C4-2B (cell line): ENCODE data around the gene SORL1.
"Not testable (repeated sequence)": the region's sequence is repeated elsewhere in the genome, so short reads cannot be mapped to it uniquely, and the experiment has no call there.

Experiments
- H3K27ac ChIP-seq: fragments of 450-650 bp; 2 replicates; pipeline ENCODE4 v1.5.1; 2017
- CTCF ChIP-seq: fragments of 450-650 bp; conservative IDR thresholded peaks from 2 replicates; pipeline ENCODE4 v1.5.1; 2017; ENCODE audit warnings: mild to moderate bottlenecking
- ZFX ChIP-seq: fragments of 450-650 bp; IDR thresholded peaks from 2 replicates; pipeline ENCODE4 v1.6.1; 2017

The SORL1 gene

GRCh38 chr11:121499405-121499804, 47.3 kb downstream of the SORL1 start:
- TF ChIP-seq CTCF (no peak), ZFX (no peak)
- H3K27ac ChIP-seq, result no peak overlapping the region

GRCh38 chr11:121500275-121500674, 48.2 kb downstream of the SORL1 start:
- no peak overlapping the region for H3K27ac ChIP-seq
- no peak for TF ChIP-seq CTCF
- no peak for TF ChIP-seq ZFX

GRCh38 chr11:121500717-121501116, 48.6 kb downstream of the SORL1 start:
- TF ChIP-seq CTCF (no peak), ZFX (no peak)
- H3K27ac ChIP-seq, result no peak overlapping the region

GRCh38 chr11:121503051-121503450, 50.9 kb downstream of the SORL1 start:
- TF ChIP-seq CTCF (no peak), ZFX (no peak)
- H3K27ac ChIP-seq, result no peak overlapping the region

GRCh38 chr11:121506237-121506636, 54.1 kb downstream of the SORL1 start:
- not testable (repeated sequence) for H3K27ac ChIP-seq

DNA sequence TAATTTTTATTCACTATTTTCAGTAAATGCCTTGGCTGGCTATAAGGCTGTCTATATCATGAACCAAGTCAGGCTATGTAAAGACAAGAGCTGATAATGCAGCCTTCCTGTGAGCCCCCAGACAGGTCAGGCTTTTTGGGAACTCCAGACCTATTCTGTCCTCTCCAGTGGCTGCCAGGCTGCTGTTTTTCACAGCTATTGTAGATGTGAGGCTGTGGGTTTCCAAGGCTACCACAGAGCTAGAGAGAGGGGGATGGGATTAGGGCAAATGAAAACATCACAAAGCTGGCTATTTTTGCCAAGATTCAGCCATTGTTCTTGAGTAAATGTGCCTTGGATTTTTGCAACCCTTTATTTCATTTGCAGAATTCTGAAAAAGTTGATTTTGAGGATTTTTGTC, 56.3 kb downstream of the SORL1 start:
- H3K27ac ChIP-seq, result no peak overlapping the region
- TF ChIP-seq CTCF (no peak), ZFX (no peak)

- H3K27ac ChIP-seq, result no peak overlapping the region
- TF ChIP-seq CTCF, result no peak
- no peak for TF ChIP-seq ZFX
These were observed 58.3 kb downstream of the SORL1 start for GRCh38 chr11:121510438-121510837.
